Colonic mucosa (tissue), 4 donors: Measurements from ENCODE around the gene NCAM2. TPM values are rescaled to one million over a fixed set of nuclear protein-coding genes. Genes with fewer than 3 reads are reported as not detected.

Source experiments
- DNase-seq: peaks from one replicate; pipeline ENCODE4 v3.0.0-alpha.2; 2020
- H3K27ac ChIP-seq: fragments of 200-600 bp; one replicate; pipeline ENCODE4 v1.8.0; 2021
- H3K27me3 ChIP-seq: fragments of 200-600 bp; one replicate; pipeline ENCODE4 v1.8.0; 2021
- H3K36me3 ChIP-seq: fragments of 200-600 bp; one replicate; pipeline ENCODE4 v1.8.0; 2021
- H3K4me1 ChIP-seq: fragments of 200-600 bp; one replicate; pipeline ENCODE4 v1.8.0; 2021; ENCODE audit warnings: mild to moderate bottlenecking
- H3K4me3 ChIP-seq: fragments of 200-600 bp; one replicate; pipeline ENCODE4 v1.8.0; 2021
- H3K9ac ChIP-seq, 2 donors: one replicate each; pipeline ENCODE4 v1.7.0; 2013; ENCODE audit warnings: control low read depth in 2 of 2, low read depth in 2 of 2, low read length in 2 of 2
- H3K9me3 ChIP-seq: fragments of 200-600 bp; one replicate; pipeline ENCODE4 v1.8.0; 2021
- intact Hi-C: fragments of 100-400 bp; cut with DNase I; formaldehyde crosslinking; loops from one replicate; pipeline ENCODE4 v1.14.1; 2022
- total RNA-seq, 2 donors: library from RNA; stranded (reverse); fragmentation: NEBNext Ultra II Directional in 1 of 2; extraction: Animal tissue kit (Norgen Biotek cat#: 25700) in 1 of 2; gene quantifications; one replicate each; pipeline ENCODE4 v1.2.1, GENCODE V29; 2021
- TF ChIP-seq, protein P1 (sequence below): fragments of 200-600 bp; IDR thresholded peaks from one replicate; pipeline ENCODE4 v1.8.0; 2022; ENCODE audit warnings: antibody characterized with exemption, mild to moderate bottlenecking
- donor health status: healthy.
- donor health status: DM: no; HTN: no; CAD: no.
- donor health status: DM: no; HTN: no; CAD: no.

The NCAM2 gene
- total RNA-seq, 2 donors from 2014 or later = 0.52 to 2.8 TPM

GRCh38 chr21:21003701-21004100 lies 5.5 kb downstream of the NCAM2 start:
- Histone ChIP-seq H3K4me3 (no peak overlapping the region), H3K27me3 (no peaks in the 10 kb centered on the region), H3K9me3 (no peaks in the 10 kb centered on the region), H3K36me3 (no peaks in the 10 kb centered on the region), H3K4me1 (no peaks in the 10 kb centered on the region), H3K27ac (no peak overlapping the region), H3K9ac (no peak overlapping the region)
- TF ChIP-seq, protein P1, sequence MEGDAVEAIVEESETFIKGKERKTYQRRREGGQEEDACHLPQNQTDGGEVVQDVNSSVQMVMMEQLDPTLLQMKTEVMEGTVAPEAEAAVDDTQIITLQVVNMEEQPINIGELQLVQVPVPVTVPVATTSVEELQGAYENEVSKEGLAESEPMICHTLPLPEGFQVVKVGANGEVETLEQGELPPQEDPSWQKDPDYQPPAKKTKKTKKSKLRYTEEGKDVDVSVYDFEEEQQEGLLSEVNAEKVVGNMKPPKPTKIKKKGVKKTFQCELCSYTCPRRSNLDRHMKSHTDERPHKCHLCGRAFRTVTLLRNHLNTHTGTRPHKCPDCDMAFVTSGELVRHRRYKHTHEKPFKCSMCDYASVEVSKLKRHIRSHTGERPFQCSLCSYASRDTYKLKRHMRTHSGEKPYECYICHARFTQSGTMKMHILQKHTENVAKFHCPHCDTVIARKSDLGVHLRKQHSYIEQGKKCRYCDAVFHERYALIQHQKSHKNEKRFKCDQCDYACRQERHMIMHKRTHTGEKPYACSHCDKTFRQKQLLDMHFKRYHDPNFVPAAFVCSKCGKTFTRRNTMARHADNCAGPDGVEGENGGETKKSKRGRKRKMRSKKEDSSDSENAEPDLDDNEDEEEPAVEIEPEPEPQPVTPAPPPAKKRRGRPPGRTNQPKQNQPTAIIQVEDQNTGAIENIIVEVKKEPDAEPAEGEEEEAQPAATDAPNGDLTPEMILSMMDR = no peak
- intact Hi-C loops = loop anchor here (5.0 kb wide), 1 partner anchor 1789 kb away; no protein-coding TSS in a partner anchor
- DNase-seq = no peak

GRCh38 chr21:21007606-21008005 lies 9.4 kb downstream of the NCAM2 start:
- Histone ChIP-seq H3K36me3 (no peaks in the 10 kb centered on the region), H3K27ac (no peak overlapping the region), H3K4me1 (no peaks in the 10 kb centered on the region), H3K9me3 (no peaks in the 10 kb centered on the region), H3K9ac (no peak overlapping the region), H3K4me3 (no peak overlapping the region), H3K27me3 (no peaks in the 10 kb centered on the region)
- intact Hi-C loops = no loop called here
- TF ChIP-seq, protein P1 = no peak
- DNase-seq = no peak

DNA sequence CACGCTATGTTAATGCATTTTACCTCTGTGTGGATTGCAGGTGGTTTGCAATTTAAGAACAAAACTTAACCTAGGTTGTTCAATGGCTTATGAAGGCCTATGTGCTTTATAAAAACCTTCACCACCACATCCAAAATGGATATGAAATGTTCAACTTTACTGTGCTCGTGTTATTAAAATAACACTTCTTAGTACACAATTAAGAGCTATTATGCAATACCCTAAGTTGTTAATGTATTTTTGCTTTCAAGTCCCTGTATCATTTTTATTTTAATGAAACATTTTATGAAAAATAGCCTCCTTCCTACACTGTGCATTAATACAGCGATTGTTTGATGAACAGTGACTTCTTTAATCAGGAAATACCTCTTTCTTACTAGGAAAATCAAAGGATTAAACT lies 12.0 kb downstream of the NCAM2 start:
- intact Hi-C loops = no loop called here
- no peaks in the 10 kb centered on the region for H3K9me3 ChIP-seq
- H3K27ac ChIP-seq = no peak overlapping the region
- DNase-seq = no peak
- no peak overlapping the region for H3K4me3 ChIP-seq
- TF ChIP-seq, protein P1 = no peak
- H3K4me1 ChIP-seq = no peaks in the 10 kb centered on the region
- H3K36me3 ChIP-seq = no peaks in the 10 kb centered on the region
- H3K9ac ChIP-seq = no peak overlapping the region
- no peaks in the 10 kb centered on the region for H3K27me3 ChIP-seq

DNA sequence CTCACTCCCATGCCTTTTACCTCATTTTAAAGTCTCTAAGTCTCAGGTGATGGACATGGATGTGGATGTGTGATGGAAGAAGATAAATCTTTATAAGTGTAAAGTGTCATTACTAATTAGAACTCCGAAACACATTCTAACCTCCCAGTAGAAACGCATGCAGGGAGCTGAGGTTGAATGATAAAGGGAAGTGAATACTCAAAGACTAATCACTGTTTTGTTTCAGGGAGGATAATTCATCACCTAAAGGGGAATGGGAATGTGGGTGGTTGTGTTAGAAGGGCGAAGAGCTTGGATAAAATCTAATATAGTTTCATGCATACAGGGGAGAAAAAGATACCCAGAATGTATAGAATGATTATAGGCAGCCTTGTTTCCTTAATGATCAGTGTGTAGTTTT lies 12.5 kb downstream of the NCAM2 start:
- intact Hi-C loops = no loop called here
- H3K9ac ChIP-seq = no peak overlapping the region
- H3K27me3 ChIP-seq = no peaks in the 10 kb centered on the region
- no peaks in the 10 kb centered on the region for H3K9me3 ChIP-seq
- no peaks in the 10 kb centered on the region for H3K4me1 ChIP-seq
- H3K4me3 ChIP-seq = no peak overlapping the region
- TF ChIP-seq, protein P1 = no peak
- H3K27ac ChIP-seq = no peak overlapping the region
- no peak for DNase-seq
- no peaks in the 10 kb centered on the region for H3K36me3 ChIP-seq

GRCh38 chr21:21018821-21019220 lies 20.6 kb downstream of the NCAM2 start:
- TF ChIP-seq, protein P1 = no peak

DNA sequence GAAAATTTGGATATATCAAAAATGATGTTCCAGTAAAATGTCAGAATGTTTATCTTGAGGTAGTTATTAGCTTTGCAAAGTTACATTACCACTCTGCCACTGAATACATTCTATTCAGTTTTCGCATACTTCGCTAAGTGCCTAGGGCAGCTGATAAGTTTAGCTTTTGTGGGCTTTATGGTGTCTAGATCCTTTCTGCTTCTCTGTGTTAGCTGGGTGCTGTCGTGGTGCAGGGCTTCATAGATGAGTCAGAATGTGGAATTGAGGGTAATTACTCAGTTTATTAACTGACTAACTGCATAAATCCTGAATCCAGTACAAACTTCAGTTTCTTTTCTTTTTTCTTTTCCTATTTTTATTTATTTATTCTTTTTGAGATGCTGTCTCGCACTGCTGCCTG lies 21.5 kb downstream of the NCAM2 start:
- Histone ChIP-seq H3K9ac (no peak overlapping the region), H3K4me3 (no peak overlapping the region), H3K4me1 (no peaks in the 10 kb centered on the region), H3K36me3 (no peaks in the 10 kb centered on the region), H3K27me3 (no peaks in the 10 kb centered on the region), H3K9me3 (no peaks in the 10 kb centered on the region), H3K27ac (no peak overlapping the region)
- DNase-seq = no peak
- TF ChIP-seq, protein P1 = no peak
- intact Hi-C loops = no loop called here

More at GRCh38 chr21:21018821-21019220, 20.6 kb downstream of the NCAM2 start:
- DNase-seq = no peak
- Histone ChIP-seq H3K36me3 (no peaks in the 10 kb centered on the region), H3K9me3 (no peaks in the 10 kb centered on the region), H3K27ac (no peak overlapping the region), H3K9ac (no peak overlapping the region), H3K4me3 (no peak overlapping the region), H3K27me3 (no peaks in the 10 kb centered on the region), H3K4me1 (no peaks in the 10 kb centered on the region)
- intact Hi-C loops = no loop called here
